Measurements from ENCODE around the gene HSP90AA1. TPM values are rescaled to one million over a fixed set of nuclear protein-coding genes. Genes with fewer than 3 reads are reported as not detected.

Gene HSP90AA1
- total and polyA plus RNA-seq, 2 of the 8 experiments (the other 6 are each of a cell fraction or from before 2014, with no cell fraction given) = 339 to 878 TPM

DNA sequence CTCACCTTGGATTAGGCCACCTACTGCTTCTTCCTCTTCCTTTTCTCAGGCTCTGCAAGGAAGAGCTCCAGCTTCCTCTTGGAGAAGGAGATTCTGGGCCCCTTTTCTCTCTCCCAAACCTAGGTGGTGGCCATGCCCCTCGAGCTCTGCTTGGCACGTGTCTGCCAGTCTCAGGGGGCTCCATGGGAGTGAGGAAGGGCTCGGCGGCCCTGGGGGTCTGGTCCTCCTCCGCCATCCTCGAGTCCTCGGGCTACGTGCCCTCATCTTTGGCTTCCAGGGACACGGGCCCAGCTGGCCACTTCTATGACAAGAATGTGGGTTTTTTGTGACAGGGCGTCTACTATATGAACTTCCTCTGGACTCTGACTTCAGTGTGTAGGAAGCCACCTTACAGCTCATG, 34.3 kb downstream of the HSP90AA1 start (continued):
- TF ChIP-seq CHD7 (IDR thresholded peaks at IDR 0.05; ENCODE audit: insufficient replicate concordance, low read length) (no peak), PHF8 (conservative IDR thresholded peaks at IDR 0.05; ENCODE audit: low read depth, low read length) (no peak), ZNF274 (IDR thresholded peaks at IDR 0.05; ENCODE audit: borderline replicate concordance, extremely low read depth, low read length) (no peak), NRF1 (IDR thresholded peaks at IDR 0.05; ENCODE audit: low read depth, low read length) (no peak), EP300 (IDR thresholded peaks at IDR 0.05; ENCODE audit: borderline replicate concordance in 1 of 2, low read depth in 2 of 2, low read length in 2 of 2) (no peak), RBBP5 (IDR thresholded peaks at IDR 0.05; ENCODE audit: borderline replicate concordance, low read depth, low read length) (no peak), ASH2L (IDR thresholded peaks at IDR 0.05; ENCODE audit: low read length) (no peak)
- TF ChIP-seq, protein P1, sequence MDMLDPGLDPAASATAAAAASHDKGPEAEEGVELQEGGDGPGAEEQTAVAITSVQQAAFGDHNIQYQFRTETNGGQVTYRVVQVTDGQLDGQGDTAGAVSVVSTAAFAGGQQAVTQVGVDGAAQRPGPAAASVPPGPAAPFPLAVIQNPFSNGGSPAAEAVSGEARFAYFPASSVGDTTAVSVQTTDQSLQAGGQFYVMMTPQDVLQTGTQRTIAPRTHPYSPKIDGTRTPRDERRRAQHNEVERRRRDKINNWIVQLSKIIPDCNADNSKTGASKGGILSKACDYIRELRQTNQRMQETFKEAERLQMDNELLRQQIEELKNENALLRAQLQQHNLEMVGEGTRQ (IDR thresholded peaks at IDR 0.05; ENCODE audit: low read length) = no peak

All from H1 (cell line).